ENCODE data around the gene RAB2B. TPM values are rescaled to one million over a fixed set of nuclear protein-coding genes. Genes with fewer than 3 reads are reported as not detected.

Gene RAB2B
- total RNA-seq = 16.3 and 21.4 TPM in 2 replicates

GRCh38 chr14:21476925-21477681 is at the start of gene RAB2B, which contains the start of gene TOX4:
RAB2B (minus strand) TSS chr14:21476959; CDS start chr14:21476872, 87 bp downstream.
TOX4 (plus strand) TSS chr14:21477195; CDS start chr14:21477279, 84 bp downstream.

GRCh38 chr14:21525962-21526671 is 49.4 kb upstream of the RAB2B start, which contains the start of gene SALL2:
SALL2 (minus strand) TSS chr14:21526346; CDS start chr14:21526127, 219 bp downstream.

GRCh38 chr14:21510735-21511657 is 34.2 kb upstream of the RAB2B start, which contains the start of gene METTL3:
METTL3 (minus strand) TSS chr14:21511340; CDS start chr14:21511223, 117 bp downstream.

GRCh38 chr14:21455912-21456667 is 20.7 kb downstream of the RAB2B start, which contains the start of gene CHD8:
CHD8 (minus strand) TSS chr14:21456123; CDS start chr14:21431643, 24,480 bp downstream.

Other genes starting within 250 kb of the RAB2B start
- 411 and 489 TPM in 2 replicates for gene HNRNPC, start 207.5 kb downstream of the RAB2B start, total RNA-seq
- gene RPGRIP1, start 196.9 kb downstream of the RAB2B start, total RNA-seq = 0.12 and 0.17 TPM in 2 replicates
- 34.2 and 51.9 TPM in 2 replicates for gene SUPT16H, start 92.9 kb downstream of the RAB2B start, total RNA-seq
- 31.0 and 38.1 TPM in 2 replicates for gene CHD8, start 20.8 kb downstream of the RAB2B start, total RNA-seq
- 25.4 and 35.8 TPM in 2 replicates for gene TOX4, start 236 bp upstream of the RAB2B start, total RNA-seq
- gene METTL3, start 34.4 kb upstream of the RAB2B start, total RNA-seq = 24.4 and 24.5 TPM in 2 replicates
- 6.9 and 8.5 TPM in 2 replicates for gene SALL2, start 49.4 kb upstream of the RAB2B start, total RNA-seq
- not detected in 2 replicates for gene OR10G3, start 103.1 kb upstream of the RAB2B start, total RNA-seq
- not detected in 2 replicates for gene OR10G2, start 158.0 kb upstream of the RAB2B start, total RNA-seq
- gene OR4E2, start 176.9 kb upstream of the RAB2B start, total RNA-seq = not detected in 2 replicates
- not detected in 2 replicates for gene OR4E1, start 196.9 kb upstream of the RAB2B start, total RNA-seq

Data from pericardium fibroblast (primary cell).